ENCODE results near the gene GART.
"Not testable (repeated sequence)": the region's sequence is repeated elsewhere in the genome, so short reads cannot be mapped to it uniquely, and the experiment has no call there.

Gene GART

DNA sequence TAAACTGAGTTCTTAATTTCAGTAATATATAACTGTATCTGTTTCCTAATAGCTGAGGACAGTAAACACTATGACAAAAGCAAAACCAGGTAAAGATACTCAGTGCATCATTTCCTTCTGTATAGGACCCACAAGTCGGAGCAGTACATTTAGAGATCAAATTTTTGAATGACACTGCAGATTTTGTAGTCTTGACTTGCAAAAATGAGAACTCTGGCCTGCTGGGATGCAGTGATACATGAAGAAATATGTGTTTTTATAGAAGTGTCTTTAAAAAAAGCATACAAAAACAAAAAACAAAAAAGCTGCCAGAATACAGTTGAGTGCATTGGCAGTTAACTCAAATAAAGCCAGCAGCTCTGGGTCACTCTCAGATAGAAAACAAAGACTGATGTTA is 19.0 kb downstream of the GART start:
- Histone ChIP-seq H3K9ac (ENCODE audit: low read length) (no peak overlapping the region), H3K36me3 (ENCODE audit: control insufficient read depth, insufficient read depth, low read length) (peaks cover 16% of the 10 kb centered on the region), H3K4me3 (ENCODE audit: low read length) (no peak overlapping the region), H3K27me3 (ENCODE audit: control insufficient read depth, insufficient read depth, low read length) (no peaks in the 10 kb centered on the region), H3K4me1 (ENCODE audit: control insufficient read depth, insufficient read depth, low read length) (no peaks in the 10 kb centered on the region), H3K27ac (ENCODE audit: low read depth, low read length) (no peak overlapping the region)

DNA sequence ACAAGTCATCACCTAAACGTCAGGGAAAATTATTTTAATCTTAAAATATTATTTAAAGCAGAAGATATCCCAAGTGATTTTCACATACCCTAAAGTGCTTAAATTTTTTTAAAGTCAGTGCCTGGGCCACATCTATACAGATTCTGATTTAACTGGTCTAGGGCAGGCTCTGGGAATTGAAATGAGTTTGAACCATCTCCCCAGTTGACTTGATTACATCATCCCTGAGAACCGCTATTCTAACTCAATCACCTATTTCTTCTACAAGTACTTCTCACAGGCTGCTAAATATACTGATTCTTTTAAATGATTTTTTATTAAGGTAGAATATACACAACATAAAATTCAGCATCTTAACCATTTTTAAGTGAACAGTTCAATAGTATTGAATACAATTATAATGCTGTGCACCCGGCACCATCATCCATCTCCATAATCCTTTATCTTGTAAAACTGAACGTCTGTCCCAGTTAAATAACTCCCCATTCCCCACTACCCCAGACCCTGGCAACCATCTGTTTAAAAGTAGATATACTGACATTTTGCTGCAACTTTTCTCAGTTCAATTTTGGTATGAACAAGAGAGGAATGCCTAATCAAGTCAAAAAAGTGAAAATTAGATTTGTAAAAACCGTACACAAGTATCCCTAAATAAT is 19.5 kb downstream of the GART start:
- H3K9ac ChIP-seq (ENCODE audit: low read length): no peak overlapping the region
- H3K27ac ChIP-seq (ENCODE audit: low read depth, low read length): no peak overlapping the region
- no peaks in the 10 kb centered on the region for H3K27me3 ChIP-seq (ENCODE audit: control insufficient read depth, insufficient read depth, low read length)
- H3K4me1 ChIP-seq (ENCODE audit: control insufficient read depth, insufficient read depth, low read length): no peaks in the 10 kb centered on the region
- no peak overlapping the region for H3K4me3 ChIP-seq (ENCODE audit: low read length)
- peaks cover 15% of the 10 kb centered on the region for H3K36me3 ChIP-seq (ENCODE audit: control insufficient read depth, insufficient read depth, low read length)

DNA sequence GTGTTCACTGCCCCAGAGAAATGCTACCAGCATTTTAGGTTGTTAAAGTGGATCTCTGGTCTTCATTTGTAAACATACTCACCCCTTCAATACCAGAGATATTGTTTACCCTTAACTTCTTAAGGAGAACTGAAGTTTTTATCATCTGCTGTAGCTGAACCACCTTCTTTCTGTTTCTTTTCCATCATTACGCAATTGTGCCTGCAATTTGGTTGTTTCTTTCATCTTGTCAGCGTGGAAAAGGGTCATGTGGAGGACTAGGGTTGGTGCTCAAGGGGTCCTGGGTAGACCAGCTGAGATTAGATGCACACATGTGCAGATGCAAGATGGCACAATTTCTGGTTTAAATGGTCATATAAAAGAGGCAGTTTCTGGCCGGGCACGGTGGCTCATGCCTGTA is 23.0 kb downstream of the GART start:
- Histone ChIP-seq H3K9ac (ENCODE audit: low read length) (no peak overlapping the region), H3K4me3 (ENCODE audit: low read length) (no peak overlapping the region), H3K4me1 (ENCODE audit: control insufficient read depth, insufficient read depth, low read length) (no peaks in the 10 kb centered on the region), H3K27ac (ENCODE audit: low read depth, low read length) (no peak overlapping the region), H3K27me3 (ENCODE audit: control insufficient read depth, insufficient read depth, low read length) (no peaks in the 10 kb centered on the region), H3K36me3 (ENCODE audit: control insufficient read depth, insufficient read depth, low read length) (peaks cover 12% of the 10 kb centered on the region)

DNA sequence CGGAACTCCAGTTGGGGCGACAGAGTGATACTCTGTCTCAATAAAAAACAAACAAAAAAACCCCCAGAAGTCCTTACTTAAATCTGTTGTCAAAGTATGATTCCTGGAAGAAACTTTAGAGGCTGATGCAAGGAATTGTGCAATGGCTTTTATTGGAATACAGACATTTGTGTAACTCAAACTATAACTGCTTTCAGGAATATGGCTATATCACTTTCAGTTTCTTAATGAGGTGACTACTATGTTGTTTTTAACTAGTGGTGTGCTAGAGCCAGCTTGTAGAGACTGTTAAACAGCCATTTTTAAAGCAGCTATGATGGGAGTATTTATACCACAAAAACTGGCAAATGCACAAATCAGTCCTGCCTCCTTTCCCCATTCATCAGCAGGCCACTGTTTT is 27.7 kb downstream of the GART start:
- Histone ChIP-seq H3K27me3 (ENCODE audit: control insufficient read depth, insufficient read depth, low read length) (no peaks in the 10 kb centered on the region), H3K27ac (ENCODE audit: low read depth, low read length) (no peak overlapping the region), H3K36me3 (ENCODE audit: control insufficient read depth, insufficient read depth, low read length) (peaks cover 20% of the 10 kb centered on the region), H3K4me3 (ENCODE audit: low read length) (no peak overlapping the region), H3K9ac (ENCODE audit: low read length) (no peak overlapping the region), H3K4me1 (ENCODE audit: control insufficient read depth, insufficient read depth, low read length) (no peaks in the 10 kb centered on the region)

DNA sequence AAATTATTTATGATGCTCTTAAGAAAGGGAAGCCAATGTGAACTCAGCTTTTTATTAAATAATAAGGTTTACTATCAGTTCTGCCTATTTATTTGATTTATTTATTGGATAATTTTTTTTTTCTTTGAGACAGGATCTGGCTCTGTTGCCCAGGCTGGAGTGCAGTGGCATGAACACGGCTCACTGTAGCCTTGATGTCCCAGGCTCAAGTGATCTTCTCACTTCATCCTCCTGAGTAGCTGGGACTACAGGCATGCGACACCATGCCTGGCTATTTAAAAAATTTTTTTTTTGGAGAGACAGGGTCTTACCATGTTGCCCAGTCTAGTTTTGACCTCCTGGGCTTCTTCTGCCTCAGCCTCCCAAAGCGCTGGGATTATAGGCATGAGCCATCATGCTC is 29.4 kb downstream of the GART start:
- peaks cover 12% of the 10 kb centered on the region for H3K36me3 ChIP-seq (ENCODE audit: control insufficient read depth, insufficient read depth, low read length)

DNA sequence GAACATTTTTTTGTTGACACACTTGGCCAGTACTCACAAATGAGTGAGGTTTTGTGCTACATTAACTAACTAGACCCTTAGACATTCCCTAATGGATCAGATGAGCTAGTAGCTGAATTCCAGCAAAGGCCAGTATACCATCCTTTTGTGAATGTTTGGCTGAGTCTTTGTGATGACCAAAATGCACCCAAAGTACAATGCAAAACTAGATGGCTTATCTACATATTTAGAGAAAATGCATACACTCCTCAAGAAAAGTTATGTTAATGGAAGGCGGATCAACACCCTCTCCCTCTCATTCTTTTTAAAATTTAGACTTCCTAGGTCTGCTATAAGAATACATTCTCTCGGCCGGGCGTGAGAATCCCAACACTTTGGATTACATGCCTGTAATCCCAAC is 30.3 kb downstream of the GART start:
- no peaks in the 10 kb centered on the region for H3K4me1 ChIP-seq (ENCODE audit: control insufficient read depth, insufficient read depth, low read length)
- no peak overlapping the region for H3K9ac ChIP-seq (ENCODE audit: low read length)
- no peaks in the 10 kb centered on the region for H3K27me3 ChIP-seq (ENCODE audit: control insufficient read depth, insufficient read depth, low read length)
- no peak overlapping the region for H3K4me3 ChIP-seq (ENCODE audit: low read length)
- no peak overlapping the region for H3K27ac ChIP-seq (ENCODE audit: low read depth, low read length)
- peaks cover 8% of the 10 kb centered on the region for H3K36me3 ChIP-seq (ENCODE audit: control insufficient read depth, insufficient read depth, low read length)

More for the DNA sequence above, 29.4 kb downstream of the GART start:
- H3K27ac ChIP-seq (ENCODE audit: low read depth, low read length): no peak overlapping the region
- H3K4me3 ChIP-seq (ENCODE audit: low read length): no peak overlapping the region
- no peak overlapping the region for H3K9ac ChIP-seq (ENCODE audit: low read length)
- H3K27me3 ChIP-seq (ENCODE audit: control insufficient read depth, insufficient read depth, low read length): no peaks in the 10 kb centered on the region
- no peaks in the 10 kb centered on the region for H3K4me1 ChIP-seq (ENCODE audit: control insufficient read depth, insufficient read depth, low read length)

DNA sequence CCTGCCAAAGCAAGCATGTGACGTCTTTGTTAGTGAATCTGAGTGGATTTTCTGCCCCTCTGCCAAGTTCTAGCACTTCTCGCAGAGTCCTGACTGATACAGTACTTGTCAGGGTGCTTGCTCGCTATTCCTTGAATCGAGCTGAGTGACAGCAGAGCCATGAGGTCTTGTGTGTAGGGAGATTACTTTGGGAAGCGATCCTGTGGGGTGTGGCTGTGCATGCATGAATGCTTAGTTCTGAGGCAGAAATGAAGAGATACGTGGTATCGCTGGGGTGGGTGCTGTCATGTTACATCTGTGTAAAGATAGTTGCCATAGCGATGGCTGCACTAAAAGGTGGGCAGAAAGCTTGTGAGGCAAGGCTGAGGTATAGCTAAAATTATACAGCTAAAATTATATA is 31.1 kb downstream of the GART start:
- H3K9ac ChIP-seq (ENCODE audit: low read length): no peak overlapping the region
- no peaks in the 10 kb centered on the region for H3K27me3 ChIP-seq (ENCODE audit: control insufficient read depth, insufficient read depth, low read length)
- peaks cover 8% of the 10 kb centered on the region for H3K36me3 ChIP-seq (ENCODE audit: control insufficient read depth, insufficient read depth, low read length)
- no peak overlapping the region for H3K27ac ChIP-seq (ENCODE audit: low read depth, low read length)
- no peaks in the 10 kb centered on the region for H3K4me1 ChIP-seq (ENCODE audit: control insufficient read depth, insufficient read depth, low read length)
- H3K4me3 ChIP-seq (ENCODE audit: low read length): no peak overlapping the region

DNA sequence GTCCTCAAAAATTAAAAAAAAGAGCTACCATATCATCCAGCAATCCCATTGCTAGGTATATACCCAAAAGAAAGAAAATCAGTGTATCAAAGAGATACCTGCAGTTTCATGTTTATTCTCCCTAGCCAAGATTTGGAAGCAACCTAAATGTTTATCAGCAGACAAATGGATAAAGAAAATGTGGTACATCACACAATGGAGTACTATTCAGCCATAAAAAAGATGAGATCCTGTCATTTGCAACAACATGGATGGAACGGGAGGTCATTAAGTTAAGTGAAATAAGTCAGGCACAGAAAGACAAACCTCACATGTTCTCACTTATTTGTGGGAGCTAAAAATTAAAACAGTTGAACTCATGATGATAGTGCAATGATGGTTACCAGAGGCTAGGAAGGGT is 34.9 kb downstream of the GART start:
- not testable (repeated sequence) for H3K9ac ChIP-seq (ENCODE audit: low read length)
- peaks cover 10% of the 10 kb centered on the region for H3K36me3 ChIP-seq (ENCODE audit: control insufficient read depth, insufficient read depth, low read length)

DNA sequence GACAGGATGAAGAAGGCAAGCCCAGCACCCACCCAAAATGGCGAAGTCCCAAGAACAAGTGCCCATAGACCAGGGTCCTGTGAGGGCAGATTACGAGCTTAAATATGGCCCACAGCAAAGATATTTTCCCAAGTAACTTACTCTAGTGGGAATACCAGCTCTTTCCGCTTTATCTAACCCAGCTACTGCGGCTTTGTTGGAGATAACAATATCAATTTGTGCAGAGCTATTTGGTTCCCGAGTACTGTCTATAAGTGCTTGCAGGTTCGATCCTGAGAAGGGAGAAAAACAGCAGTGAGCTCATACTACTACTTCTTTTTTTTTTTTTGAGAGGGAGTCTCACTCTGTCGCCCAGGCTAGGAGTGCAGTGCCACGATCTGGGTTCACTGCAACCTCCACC is 36.1 kb downstream of the GART start:
- Histone ChIP-seq H3K4me1 (ENCODE audit: control insufficient read depth, insufficient read depth, low read length) (no peaks in the 10 kb centered on the region), H3K27me3 (ENCODE audit: control insufficient read depth, insufficient read depth, low read length) (no peaks in the 10 kb centered on the region), H3K36me3 (ENCODE audit: control insufficient read depth, insufficient read depth, low read length) (peaks cover 9% of the 10 kb centered on the region), H3K4me3 (ENCODE audit: low read length) (no peak overlapping the region), H3K9ac (ENCODE audit: low read length) (no peak overlapping the region), H3K27ac (ENCODE audit: low read depth, low read length) (no peak overlapping the region)

More for the DNA sequence above, 34.9 kb downstream of the GART start:
- not testable (repeated sequence) for H3K4me1 ChIP-seq (ENCODE audit: control insufficient read depth, insufficient read depth, low read length); H3K4me3 ChIP-seq (ENCODE audit: low read length); H3K27me3 ChIP-seq (ENCODE audit: control insufficient read depth, insufficient read depth, low read length); H3K27ac ChIP-seq (ENCODE audit: low read depth, low read length)

DNA sequence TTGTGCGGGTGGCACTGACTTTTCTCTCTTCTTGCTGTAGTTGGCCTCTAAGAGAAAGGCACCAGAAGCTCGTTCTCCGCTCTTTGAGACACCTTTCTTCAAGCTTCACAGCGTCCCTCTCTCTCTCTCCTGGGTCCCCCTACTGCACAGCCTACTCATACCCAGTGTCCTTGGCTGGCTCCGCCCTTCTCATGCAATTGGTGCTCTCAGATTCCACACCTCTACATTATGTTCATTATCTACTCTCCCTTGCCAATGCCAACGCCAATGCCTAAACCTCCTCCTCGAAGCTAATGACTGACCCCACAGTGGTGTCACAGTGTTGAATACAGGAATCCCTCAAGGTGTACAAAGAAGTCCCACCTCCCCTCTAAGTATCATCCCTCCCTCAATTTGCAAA is 45.6 kb downstream of the GART start:
- H3K36me3 ChIP-seq (ENCODE audit: control insufficient read depth, insufficient read depth, low read length): no peaks in the 10 kb centered on the region
- no peak overlapping the region for H3K9ac ChIP-seq (ENCODE audit: low read length)
- H3K4me3 ChIP-seq (ENCODE audit: low read length): no peak overlapping the region
- H3K4me1 ChIP-seq (ENCODE audit: control insufficient read depth, insufficient read depth, low read length): no peaks in the 10 kb centered on the region
- H3K27ac ChIP-seq (ENCODE audit: low read depth, low read length): no peak overlapping the region
- no peaks in the 10 kb centered on the region for H3K27me3 ChIP-seq (ENCODE audit: control insufficient read depth, insufficient read depth, low read length)

DNA sequence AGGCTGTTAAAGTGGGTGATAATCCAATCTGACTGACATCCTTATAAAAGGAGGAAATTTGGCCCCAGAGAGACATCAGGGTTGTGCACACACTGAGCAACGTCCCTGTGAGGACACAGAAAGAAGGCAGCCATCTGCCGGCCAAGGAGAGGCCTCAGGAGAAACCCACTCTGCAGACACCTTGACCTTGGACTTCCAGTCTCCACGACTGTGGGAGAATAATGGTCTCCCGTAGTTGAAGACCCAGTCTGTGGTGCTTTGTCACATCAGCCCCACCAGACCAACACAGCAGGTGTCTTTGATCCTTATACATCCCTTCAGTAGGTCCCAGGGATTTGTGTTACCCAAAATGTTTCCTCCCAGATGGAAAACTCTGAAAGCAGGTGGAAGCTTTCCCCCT is 46.2 kb downstream of the GART start:
- Histone ChIP-seq H3K27ac (ENCODE audit: low read depth, low read length) (no peak overlapping the region), H3K9ac (ENCODE audit: low read length) (no peak overlapping the region), H3K36me3 (ENCODE audit: control insufficient read depth, insufficient read depth, low read length) (no peaks in the 10 kb centered on the region), H3K4me3 (ENCODE audit: low read length) (no peak overlapping the region), H3K4me1 (ENCODE audit: control insufficient read depth, insufficient read depth, low read length) (no peaks in the 10 kb centered on the region), H3K27me3 (ENCODE audit: control insufficient read depth, insufficient read depth, low read length) (no peaks in the 10 kb centered on the region)

DNA sequence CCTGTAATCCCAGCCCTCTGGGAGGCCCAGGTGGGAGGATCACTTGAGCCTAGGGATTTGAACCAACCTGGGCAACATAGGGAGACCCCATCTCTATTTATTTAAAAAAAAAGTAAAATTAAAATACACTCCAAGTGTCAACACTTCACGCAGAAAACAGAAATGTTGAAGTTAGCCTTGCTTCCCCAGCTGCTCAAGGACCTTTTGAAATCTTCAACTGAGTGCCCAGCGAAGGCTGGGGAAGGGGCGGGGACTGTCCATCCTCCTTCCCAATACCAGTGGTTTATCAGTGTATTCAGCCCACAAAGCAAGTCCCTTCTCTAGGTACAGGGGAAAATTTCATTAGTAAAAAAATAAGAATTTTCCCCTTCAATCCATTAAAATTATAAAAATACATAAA is 48.2 kb downstream of the GART start:
- H3K4me3 ChIP-seq (ENCODE audit: low read length): no peak overlapping the region
- H3K9ac ChIP-seq (ENCODE audit: low read length): no peak overlapping the region
- no peak overlapping the region for H3K27ac ChIP-seq (ENCODE audit: low read depth, low read length)
- H3K27me3 ChIP-seq (ENCODE audit: control insufficient read depth, insufficient read depth, low read length): no peaks in the 10 kb centered on the region
- H3K4me1 ChIP-seq (ENCODE audit: control insufficient read depth, insufficient read depth, low read length): no peaks in the 10 kb centered on the region
- H3K36me3 ChIP-seq (ENCODE audit: control insufficient read depth, insufficient read depth, low read length): no peaks in the 10 kb centered on the region

DNA sequence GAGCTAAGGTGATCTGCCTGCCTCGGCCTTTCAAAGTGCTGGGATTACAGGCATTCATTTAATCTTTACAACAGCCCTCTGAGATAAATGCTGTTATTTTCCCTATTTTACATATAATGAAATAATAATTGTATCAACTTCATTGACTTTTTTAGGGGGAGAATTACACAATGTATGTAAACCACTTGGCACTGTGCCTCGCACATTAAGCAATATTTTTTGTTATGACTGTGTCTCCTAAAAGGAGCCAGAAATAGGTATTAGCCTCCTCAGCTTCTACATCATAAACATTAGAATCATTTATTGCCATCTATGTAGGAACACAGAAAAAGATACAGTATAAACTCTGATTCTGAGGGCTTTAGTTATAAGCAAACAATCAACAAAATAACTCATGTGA is 49.3 kb downstream of the GART start:
- H3K27ac ChIP-seq (ENCODE audit: low read depth, low read length): no peak overlapping the region
- H3K27me3 ChIP-seq (ENCODE audit: control insufficient read depth, insufficient read depth, low read length): no peaks in the 10 kb centered on the region
- H3K4me1 ChIP-seq (ENCODE audit: control insufficient read depth, insufficient read depth, low read length): no peaks in the 10 kb centered on the region
- H3K36me3 ChIP-seq (ENCODE audit: control insufficient read depth, insufficient read depth, low read length): no peaks in the 10 kb centered on the region
- no peak overlapping the region for H3K4me3 ChIP-seq (ENCODE audit: low read length)
- no peak overlapping the region for H3K9ac ChIP-seq (ENCODE audit: low read length)

Data from rectal smooth muscle tissue (tissue), 1 donor.